ENCODE data around the gene MINDY4.

MINDY4 gene

GRCh38 chr7:30934225-30934624 is 163.0 kb downstream of the MINDY4 start:
- DNase-seq = no peak

GRCh38 chr7:30934732-30935568 is 163.7 kb downstream of the MINDY4 start:
- no peak for DNase-seq

- DNase-seq = no peak
These were observed 164.3 kb downstream of the MINDY4 start for GRCh38 chr7:30935569-30935877.

- DNase-seq = no peak
These were observed 165.5 kb downstream of the MINDY4 start for GRCh38 chr7:30936650-30937245.

- DNase-seq = no peak
These were observed 166.2 kb downstream of the MINDY4 start for GRCh38 chr7:30937416-30937815.

- peak; percentile 31 for DNase-seq
These were observed 167.5 kb downstream of the MINDY4 start for GRCh38 chr7:30938435-30939316.

- DNase-seq = no peak
These were observed 170.5 kb downstream of the MINDY4 start for GRCh38 chr7:30941582-30942323.
